GM12878 (cell line): ENCODE results near the gene VSTM2L.

Source experiments
- ATF3 ChIP-seq: IDR thresholded peaks from 2 replicates; pipeline ENCODE4 v1.6.1; 2011; ENCODE audit warnings: low read depth, mild to moderate bottlenecking, low read length, moderate library complexity, borderline replicate concordance; ENCODE audit errors: extremely low read depth
- BHLHE40 ChIP-seq, 2 experiments: fragments of 450-650 bp in 1 of 2; IDR thresholded peaks; 2 replicates each; pipeline ENCODE4 v1.6.1; 2011 to 2017; ENCODE audit warnings: low read depth in 2 of 2, borderline replicate concordance in 1 of 2, improper control_type of control experiment in 1 of 2, low read length in 1 of 2, mild to moderate bottlenecking in 1 of 2
- CTCF ChIP-seq, 3 experiments: IDR thresholded peaks in 2 of 3; conservative IDR thresholded peaks in 1 of 3; 2 replicates each; pipeline ENCODE4 v1.5.1; 2011; ENCODE audit warnings: low read depth in 3 of 3, low read length in 3 of 3, mild to moderate bottlenecking in 3 of 3, control low read depth in 2 of 3, moderate library complexity in 2 of 3, inconsistent platforms in 1 of 3, mixed read lengths in 1 of 3; ENCODE audit not compliant: control insufficient read depth in 2 of 3, insufficient read depth in 1 of 3; ENCODE audit errors: extremely low read depth in 1 of 3
- POLR2A ChIP-seq: IDR thresholded peaks from 2 replicates; pipeline ENCODE4 v1.6.1; 2011; ENCODE audit warnings: low read depth, mild to moderate bottlenecking, low read length
- RELA ChIP-seq: fragments of 450-650 bp; IDR thresholded peaks from 2 replicates; pipeline ENCODE4 v1.8.0; 2014; ENCODE audit warnings: borderline replicate concordance; ENCODE audit not compliant: partially characterized antibody
- RFX5 ChIP-seq: IDR thresholded peaks from 2 replicates; pipeline ENCODE4 v1.6.1; 2011; ENCODE audit warnings: low read depth, low read length, improper control_type of control experiment
- TCF7 ChIP-seq: IDR thresholded peaks from 2 replicates; pipeline ENCODE4 v1.6.1; 2014; ENCODE audit warnings: antibody characterized with exemption, borderline replicate concordance
- ZSCAN29 ChIP-seq: fragments of 450-650 bp; IDR thresholded peaks from 2 replicates; pipeline ENCODE4 v1.6.1; 2017; ENCODE audit warnings: mild to moderate bottlenecking, moderate library complexity

GRCh38 chr20:37971561-37972127 lies 68.7 kb downstream of the VSTM2L start:
- no peak for TF ChIP-seq CTCF (IDR thresholded peaks at IDR 0.05 in 2 of 3, conservative IDR thresholded peaks at IDR 0.05 in 1 of 3; ENCODE audit: control insufficient read depth in 2 of 3, extremely low read depth in 1 of 3, insufficient read depth in 1 of 3, low read depth in 3 of 3, low read length in 3 of 3)
- no peak for TF ChIP-seq ATF3
- TF ChIP-seq POLR2A: no peak
- no peak for TF ChIP-seq ZSCAN29
- TF ChIP-seq RELA: no peak
- no peak for TF ChIP-seq RFX5
- TF ChIP-seq TCF7: no peak
- no peak for TF ChIP-seq BHLHE40 (IDR thresholded peaks at IDR 0.05; ENCODE audit: borderline replicate concordance in 1 of 2, low read depth in 2 of 2, low read length in 1 of 2)
